GM23248 (cell line): ENCODE data around the gene TTC8. TPM values are rescaled to one million over a fixed set of nuclear protein-coding genes. Genes with fewer than 3 reads are reported as not detected.
A peak's percentile ranks its signal among the peaks of the same experiment; 100 is the strongest.

ENCODE experiments used
- DNase-seq: peaks from one replicate; pipeline ENCODE4 v3.0.0-alpha.2; 2015
- H2AFZ ChIP-seq: fragments of 200-600 bp; sonication (generic); 2 replicates; pipeline ENCODE4 v1.6.1; 2016; ENCODE audit warnings: antibody characterized with exemption
- H3F3A ChIP-seq: fragments of 200-600 bp; sonication (generic); 2 replicates; pipeline ENCODE4 v1.6.1; 2016; ENCODE audit warnings: mild to moderate bottlenecking, antibody characterized with exemption, mixed run types; ENCODE audit not compliant: insufficient read depth
- H3K27ac ChIP-seq: fragments of 200-600 bp; sonication (generic); 2 replicates; pipeline ENCODE4 v1.5.1; 2016; ENCODE audit warnings: mild to moderate bottlenecking
- H3K27me3 ChIP-seq: fragments of 200-600 bp; sonication (generic); replicated peaks from 2 replicates; pipeline ENCODE4 v1.6.1; 2016; ENCODE audit warnings: mild to moderate bottlenecking; ENCODE audit not compliant: insufficient read depth
- H3K36me3 ChIP-seq: fragments of 200-600 bp; sonication (generic); 2 replicates; pipeline ENCODE4 v1.6.1; 2016; ENCODE audit warnings: low read depth, mild to moderate bottlenecking
- H3K4me1 ChIP-seq: fragments of 200-600 bp; sonication (generic); 2 replicates; pipeline ENCODE4 v1.6.1; 2016; ENCODE audit warnings: mild to moderate bottlenecking; ENCODE audit not compliant: insufficient read depth
- H3K4me2 ChIP-seq: fragments of 200-600 bp; sonication (generic); one replicate; pipeline ENCODE4 v1.6.1; 2016; ENCODE audit warnings: mild to moderate bottlenecking; ENCODE audit not compliant: unreplicated experiment
- H3K4me3 ChIP-seq: fragments of 200-600 bp; sonication (generic); 2 replicates; pipeline ENCODE4 v1.5.1; 2016; ENCODE audit warnings: mild to moderate bottlenecking
- H3K79me2 ChIP-seq: fragments of 200-600 bp; sonication (generic); 2 replicates; pipeline ENCODE4 v1.6.1; 2016; ENCODE audit warnings: mild to moderate bottlenecking; ENCODE audit not compliant: insufficient read depth
- H3K9ac ChIP-seq: fragments of 200-600 bp; sonication (generic); 2 replicates; pipeline ENCODE4 v1.6.1; 2016; ENCODE audit warnings: mild to moderate bottlenecking
- H3K9me2 ChIP-seq: fragments of 200-600 bp; sonication (generic); 2 replicates; pipeline ENCODE4 v1.6.1; 2016; ENCODE audit warnings: mixed run types, mild to moderate bottlenecking, moderate library complexity; ENCODE audit not compliant: insufficient read depth
- H3K9me3 ChIP-seq: fragments of 200-600 bp; sonication (generic); one replicate; pipeline ENCODE4 v1.6.1; 2017; ENCODE audit warnings: low read depth
- H4K20me1 ChIP-seq: fragments of 200-600 bp; sonication (generic); 2 replicates; pipeline ENCODE4 v1.6.0; 2016; ENCODE audit not compliant: insufficient read depth
- EZH2 ChIP-seq: fragments of 200-600 bp; sonication (generic); IDR thresholded peaks from 2 replicates; pipeline ENCODE4 v1.6.1; 2018; ENCODE audit warnings: antibody characterized with exemption, mild to moderate bottlenecking; ENCODE audit not compliant: insufficient read depth, poor library complexity, severe bottlenecking
- EZH2phosphoT487 ChIP-seq: fragments of 200-600 bp; sonication (generic); IDR thresholded peaks from 2 replicates; pipeline ENCODE4 v1.6.1; 2018; ENCODE audit warnings: antibody characterized with exemption, moderate library complexity, mild to moderate bottlenecking, low read depth; ENCODE audit not compliant: insufficient read depth
- WGBS, 2 experiments: methylation state at CpG; one replicate each; pipeline ENCODE4 v1.1.6; 2015 to 2017; ENCODE audit warnings: low lambda C conversion rate in 2 of 2, low coverage in 1 of 2; ENCODE audit errors: missing lambda C conversion rate in 2 of 2; 5-methylcytosine and 5-hydroxymethylcytosine counted together
- in situ Hi-C: fragments of 300-500 bp; cut with MboI; formaldehyde crosslinking; loops from 2 replicates; pipeline ENCODE4 v1.15.0; 2020
- polyA plus RNA-seq: library from polyadenylated mRNA; unstranded; fragments of >200 nt; fragmentation: Nextera tagmentation; extraction: Ambion mirVana; gene quantifications from 2 replicates; pipeline ENCODE4 v1.2.1, GENCODE V29; 2016
- total RNA-seq: library from RNA; depleted of rRNA; stranded (reverse); fragments of >200 nt; shearing (Covaris generic); gene quantifications from 2 replicates; pipeline ENCODE4 v1.2.3, GENCODE V29; 2014

Gene TTC8
- total and polyA plus RNA-seq, 2 experiments from 2014 or later, result 38.3 to 49.4 TPM

DNA sequence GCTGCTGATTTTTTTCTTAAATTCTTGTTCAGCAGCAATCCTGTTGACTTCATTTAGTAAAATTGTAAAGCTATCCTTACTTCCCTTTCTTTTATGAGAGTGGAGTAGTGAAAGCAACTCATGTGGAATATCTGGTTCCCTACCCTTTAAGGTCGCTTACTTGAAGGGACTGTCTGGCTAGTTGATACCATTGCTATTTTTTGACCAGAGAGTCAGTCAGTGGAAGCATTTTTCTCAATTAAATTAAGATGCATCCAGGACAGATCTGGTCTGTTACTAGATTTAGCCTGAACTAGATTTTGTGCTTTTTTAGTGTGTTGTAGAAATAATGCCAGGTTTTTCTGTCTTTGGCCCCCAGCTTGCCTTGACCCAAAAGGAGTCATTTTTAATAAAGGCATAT, 18.0 kb downstream of the TTC8 start:
- Histone ChIP-seq H3K4me1 (peaks cover 18% of the 10 kb centered on the region), H3K27ac (no peak overlapping the region), H3F3A (0 out of 2 replicates have a peak, but pooled peaks cover 5% of the 10 kb centered on the region), H3K79me2 (peaks cover 27% of the 10 kb centered on the region), H3K9me2 (no peaks in the 10 kb centered on the region), H3K9ac (no peak overlapping the region), H2AFZ (no peak overlapping the region), H3K4me3 (no peak overlapping the region), H3K9me3 (no peaks in the 10 kb centered on the region), H3K27me3 (no peaks in the 10 kb centered on the region), H3K36me3 (peaks cover 5% of the 10 kb centered on the region; the same call in 1 of the 2 replicates), H3K4me2 (peak overlapping the region; percentile 45), H4K20me1 (no peaks in the 10 kb centered on the region)
- in situ Hi-C loops, result no loop called here
- WGBS, 2 experiments, result 96 to 100% methylated on average over 1 of the region's 1 CpG
- TF ChIP-seq EZH2phosphoT487, result no peak
- TF ChIP-seq EZH2, result no peak
- DNase-seq, result no peak

DNA sequence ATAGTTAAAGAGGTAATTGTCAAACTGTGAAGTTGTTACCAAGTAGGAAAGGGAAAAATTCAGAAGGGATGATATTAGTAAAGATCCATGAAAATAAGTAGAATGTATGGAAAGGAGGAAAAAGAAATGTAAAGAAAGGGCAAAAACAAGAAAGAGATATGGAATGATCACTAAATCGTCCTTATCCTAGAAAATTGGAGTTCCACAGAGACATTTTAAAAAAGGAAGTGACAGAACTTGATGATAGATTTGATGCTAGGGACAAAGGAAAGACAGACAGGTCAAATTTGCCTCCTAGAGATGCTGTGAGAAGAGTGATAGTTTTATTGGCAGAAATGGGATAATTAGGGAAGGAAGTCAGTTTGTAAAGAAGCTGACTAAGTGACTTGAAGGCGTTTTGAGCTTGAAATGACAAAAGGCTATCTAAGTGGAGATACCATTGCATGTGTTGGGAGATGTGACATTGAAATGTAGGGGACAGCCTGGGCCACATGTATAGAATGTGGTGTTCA, 20.6 kb downstream of the TTC8 start:
- in situ Hi-C loops, result no loop called here
- 95 to 97% methylated on average over 2 of the region's 2 CpGs for WGBS, 2 experiments

DNA sequence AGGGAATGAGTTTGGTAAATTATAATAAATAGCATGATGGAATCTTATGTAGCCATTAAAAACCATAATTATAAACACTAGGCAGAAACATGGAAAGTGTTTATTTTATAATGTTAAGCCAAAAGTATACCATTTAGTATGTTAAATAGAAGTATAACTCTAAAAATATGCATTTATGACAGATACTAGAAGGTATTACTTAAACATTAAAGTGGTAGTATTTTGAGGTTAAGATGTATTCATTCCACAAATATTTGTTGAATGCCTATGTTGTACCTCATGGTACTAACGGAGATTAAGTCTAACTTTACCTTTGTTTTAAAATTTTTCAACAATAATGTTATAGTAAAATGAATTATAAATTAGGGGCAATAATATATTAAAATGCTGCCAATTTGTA, 24.1 kb downstream of the TTC8 start:
- peaks cover 3% of the 10 kb centered on the region; the same call in 1 of the 2 replicates for H3K36me3 ChIP-seq
- H2AFZ ChIP-seq, result no peak overlapping the region
- H3K79me2 ChIP-seq, result no peaks in the 10 kb centered on the region
- peak; percentile 38 for DNase-seq
- no peak overlapping the region for H3K27ac ChIP-seq
- H3K9me3 ChIP-seq, result no peaks in the 10 kb centered on the region
- H3K4me3 ChIP-seq, result peak overlapping the region; percentile 1; the same call in 1 of the 2 replicates
- in situ Hi-C loops, result no loop called here
- no peaks in the 10 kb centered on the region for H4K20me1 ChIP-seq
- H3K4me1 ChIP-seq, result peaks cover 28% of the 10 kb centered on the region
- no peak overlapping the region for H3K9ac ChIP-seq
- H3F3A ChIP-seq, result no peaks in the 10 kb centered on the region
- H3K4me2 ChIP-seq, result peak overlapping the region; percentile 60
- H3K27me3 ChIP-seq, result no peaks in the 10 kb centered on the region
- WGBS, 2 experiments, result 3 to 9% methylated on average over 1 of the region's 1 CpG
- TF ChIP-seq EZH2phosphoT487 (no peak), EZH2 (no peak)
- no peaks in the 10 kb centered on the region for H3K9me2 ChIP-seq

More for the DNA sequence above, 20.6 kb downstream of the TTC8 start:
- no peak overlapping the region for H3K4me2 ChIP-seq
- H3K9me3 ChIP-seq, result no peaks in the 10 kb centered on the region
- DNase-seq, result no peak
- no peak overlapping the region for H3K27ac ChIP-seq
- H3K4me1 ChIP-seq, result peaks cover 42% of the 10 kb centered on the region
- H2AFZ ChIP-seq, result no peak overlapping the region
- no peaks in the 10 kb centered on the region for H4K20me1 ChIP-seq
- H3K9me2 ChIP-seq, result no peaks in the 10 kb centered on the region
- H3F3A ChIP-seq, result 0 out of 2 replicates have a peak, but pooled peaks cover 5% of the 10 kb centered on the region
- peaks cover under 1% of the 10 kb centered on the region; the same call in 1 of the 2 replicates for H3K79me2 ChIP-seq
- no peak overlapping the region for H3K4me3 ChIP-seq
- H3K9ac ChIP-seq, result no peak overlapping the region
- no peak for TF ChIP-seq EZH2
- no peak for TF ChIP-seq EZH2phosphoT487
- H3K27me3 ChIP-seq, result no peaks in the 10 kb centered on the region
- peaks cover 5% of the 10 kb centered on the region; the same call in 1 of the 2 replicates for H3K36me3 ChIP-seq

DNA sequence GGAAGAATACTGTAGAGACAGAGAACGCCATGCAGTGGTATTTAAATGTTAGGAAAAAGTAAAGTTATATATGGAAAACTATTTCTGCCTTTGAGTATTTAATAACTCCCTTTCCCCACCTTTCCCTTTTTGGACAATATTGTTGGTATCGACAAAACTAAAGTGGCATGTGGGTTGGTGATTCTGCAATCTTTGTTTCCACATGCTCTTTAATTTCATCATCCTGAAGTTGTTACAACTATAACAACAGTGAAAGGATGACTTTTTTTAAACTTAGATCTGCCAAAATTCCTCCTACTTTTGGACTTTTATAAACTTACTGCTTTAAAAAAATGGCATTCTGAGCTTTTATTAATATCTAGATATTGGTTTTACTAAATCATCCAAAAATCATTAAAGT, 25.3 kb downstream of the TTC8 start:
- no peaks in the 10 kb centered on the region for H3K27me3 ChIP-seq
- no peaks in the 10 kb centered on the region for H4K20me1 ChIP-seq
- H3K4me2 ChIP-seq, result peak overlapping the region; percentile 60
- peak overlapping the region; percentile 10; the same call in 1 of the 2 replicates for H3K27ac ChIP-seq
- H3K4me1 ChIP-seq, result peaks cover 28% of the 10 kb centered on the region
- peaks cover 4% of the 10 kb centered on the region for H3K36me3 ChIP-seq
- no peaks in the 10 kb centered on the region for H3K79me2 ChIP-seq
- WGBS, 2 experiments, result 85 to 87% methylated on average over 2 of the region's 2 CpGs
- peak; percentile 54 for DNase-seq
- no peak for TF ChIP-seq EZH2
- no peak for TF ChIP-seq EZH2phosphoT487
- no peak overlapping the region for H2AFZ ChIP-seq
- H3K9ac ChIP-seq, result no peak overlapping the region
- H3K4me3 ChIP-seq, result no peak overlapping the region
- no peaks in the 10 kb centered on the region for H3K9me2 ChIP-seq
- H3K9me3 ChIP-seq, result no peaks in the 10 kb centered on the region
- in situ Hi-C loops, result no loop called here
- no peaks in the 10 kb centered on the region for H3F3A ChIP-seq
